Activated B cell treated with CpG ODN at 0.5 μM for 24 hours (primary cell): ENCODE results near the gene SNRNP27. TPM values are rescaled to one million over a fixed set of nuclear protein-coding genes. Genes with fewer than 3 reads are reported as not detected.

ENCODE experiments used
- ATAC-seq: fragments of 200-7000 bp; cut with Tn5 transposase; one replicate; pipeline ENCODE4 v1.10.0; 2021; ENCODE audit warnings: low read depth, mild to moderate bottlenecking, moderate library complexity
- CTCF ChIA-PET: fragments of 350-600 bp; sonication (Branson Sonifier 250); formaldehyde crosslinking; loops from one replicate; lab custom pipeline; 2021; ENCODE audit warnings: antibody characterized with exemption; lab: Charles Lee
- POLR2A ChIA-PET: fragments of 350-600 bp; sonication (Branson Sonifier 250); formaldehyde crosslinking; loops from one replicate; lab custom pipeline; 2021; ENCODE audit warnings: antibody characterized with exemption; lab: Charles Lee
- DNase-seq: peaks from one replicate; pipeline ENCODE4 v3.0.0; 2022
- H3K27ac Mint-ChIP-seq: one replicate; pipeline ENCODE4 v1.8.0; 2020; ENCODE audit warnings: mixed read lengths
- H3K27me3 Mint-ChIP-seq: one replicate; pipeline ENCODE4 v1.8.0; 2021; ENCODE audit warnings: mixed read lengths
- H3K36me3 Mint-ChIP-seq: one replicate; pipeline ENCODE4 v1.8.0; 2021; ENCODE audit warnings: low read depth, mixed read lengths
- H3K4me1 Mint-ChIP-seq: one replicate; pipeline ENCODE4 v1.8.0; 2021; ENCODE audit warnings: mixed read lengths
- H3K4me3 Mint-ChIP-seq: one replicate; pipeline ENCODE4 v1.8.0; 2020; ENCODE audit warnings: mild to moderate bottlenecking, mixed read lengths
- H3K9me3 Mint-ChIP-seq: one replicate; pipeline ENCODE4 v1.8.0; 2020; ENCODE audit warnings: mixed read lengths
- intact Hi-C: fragments of 100-400 bp; cut with micrococcal nuclease; formaldehyde crosslinking; loops from one replicate; pipeline ENCODE4 v1.15.1; 2024
- total RNA-seq: library from RNA; stranded (reverse); gene quantifications from 2 replicates; pipeline ENCODE4 v1.2.3, GENCODE V29; 2022
- TF ChIP-seq, protein P1 (sequence below): fragments of 200-600 bp; IDR thresholded peaks from one replicate; pipeline ENCODE4 v1.8.0; 2022; ENCODE audit warnings: antibody characterized with exemption, mild to moderate bottlenecking

SNRNP27 gene
- total RNA-seq, 1 donor from 2014 or later = 49.1 TPM

GRCh38 chr2:69847068-69847828, 46.5 kb upstream of the SNRNP27 start:
- H3K27me3 Mint-ChIP-seq = no peaks in the 10 kb centered on the region
- peaks cover 55% of the 10 kb centered on the region for H3K36me3 Mint-ChIP-seq
- no peaks in the 10 kb centered on the region for H3K4me1 Mint-ChIP-seq
- H3K9me3 Mint-ChIP-seq = no peaks in the 10 kb centered on the region
- POLR2A ChIA-PET = no interaction called here
- no peak overlapping the region for H3K27ac Mint-ChIP-seq
- DNase-seq = no peak
- intact Hi-C loops = no loop called here
- CTCF ChIA-PET = interaction anchor here (0.9 kb wide), 1 partner anchor 123 kb away, joined by 3 read pairs; no protein-coding TSS in a partner anchor
- H3K4me3 Mint-ChIP-seq = no peak overlapping the region
- TF ChIP-seq, protein P1, sequence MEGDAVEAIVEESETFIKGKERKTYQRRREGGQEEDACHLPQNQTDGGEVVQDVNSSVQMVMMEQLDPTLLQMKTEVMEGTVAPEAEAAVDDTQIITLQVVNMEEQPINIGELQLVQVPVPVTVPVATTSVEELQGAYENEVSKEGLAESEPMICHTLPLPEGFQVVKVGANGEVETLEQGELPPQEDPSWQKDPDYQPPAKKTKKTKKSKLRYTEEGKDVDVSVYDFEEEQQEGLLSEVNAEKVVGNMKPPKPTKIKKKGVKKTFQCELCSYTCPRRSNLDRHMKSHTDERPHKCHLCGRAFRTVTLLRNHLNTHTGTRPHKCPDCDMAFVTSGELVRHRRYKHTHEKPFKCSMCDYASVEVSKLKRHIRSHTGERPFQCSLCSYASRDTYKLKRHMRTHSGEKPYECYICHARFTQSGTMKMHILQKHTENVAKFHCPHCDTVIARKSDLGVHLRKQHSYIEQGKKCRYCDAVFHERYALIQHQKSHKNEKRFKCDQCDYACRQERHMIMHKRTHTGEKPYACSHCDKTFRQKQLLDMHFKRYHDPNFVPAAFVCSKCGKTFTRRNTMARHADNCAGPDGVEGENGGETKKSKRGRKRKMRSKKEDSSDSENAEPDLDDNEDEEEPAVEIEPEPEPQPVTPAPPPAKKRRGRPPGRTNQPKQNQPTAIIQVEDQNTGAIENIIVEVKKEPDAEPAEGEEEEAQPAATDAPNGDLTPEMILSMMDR = no peak
- ATAC-seq = no peak

DNA sequence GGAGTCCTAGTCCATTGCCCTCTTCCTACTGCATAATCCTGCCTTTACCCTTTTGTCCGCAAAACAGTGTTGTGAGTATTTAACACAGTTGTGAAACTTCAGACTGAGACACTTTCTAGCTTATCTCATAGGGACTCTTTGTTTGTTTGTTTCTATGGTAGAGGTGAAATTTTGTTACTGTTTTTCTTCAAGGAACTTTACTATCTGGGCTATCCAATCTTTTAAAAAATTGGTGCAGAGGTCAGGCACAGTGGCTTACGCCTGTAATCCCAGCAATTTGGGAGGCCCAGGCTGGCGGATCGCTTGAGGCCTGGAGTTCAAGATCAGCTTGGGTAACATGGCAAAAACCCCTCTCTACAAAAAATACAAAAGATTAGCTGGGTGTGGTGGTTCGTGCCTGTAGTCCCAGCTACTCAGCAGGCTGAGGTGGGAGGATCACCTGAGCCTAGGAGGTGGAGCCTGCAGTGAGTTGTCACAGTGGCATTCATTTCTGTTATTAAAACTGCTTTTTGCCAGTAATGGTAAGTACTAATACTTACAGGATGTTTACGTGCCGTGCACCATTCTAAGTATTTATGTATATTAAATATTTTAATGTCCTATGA, 45.5 kb upstream of the SNRNP27 start:
- Mint-ChIP-seq H3K27me3 (no peaks in the 10 kb centered on the region), H3K27ac (no peak overlapping the region), H3K4me3 (no peak overlapping the region), H3K4me1 (no peaks in the 10 kb centered on the region), H3K9me3 (no peaks in the 10 kb centered on the region), H3K36me3 (peaks cover 59% of the 10 kb centered on the region)
- ChIA-PET CTCF (interaction anchor here (0.9 kb wide), 1 partner anchor 124 kb away, joined by 3 read pairs; no protein-coding TSS in a partner anchor), POLR2A (no interaction called here)
- intact Hi-C loops = no loop called here
- TF ChIP-seq, protein P1 = no peak
- no peak for DNase-seq
- no peak for ATAC-seq

DNA sequence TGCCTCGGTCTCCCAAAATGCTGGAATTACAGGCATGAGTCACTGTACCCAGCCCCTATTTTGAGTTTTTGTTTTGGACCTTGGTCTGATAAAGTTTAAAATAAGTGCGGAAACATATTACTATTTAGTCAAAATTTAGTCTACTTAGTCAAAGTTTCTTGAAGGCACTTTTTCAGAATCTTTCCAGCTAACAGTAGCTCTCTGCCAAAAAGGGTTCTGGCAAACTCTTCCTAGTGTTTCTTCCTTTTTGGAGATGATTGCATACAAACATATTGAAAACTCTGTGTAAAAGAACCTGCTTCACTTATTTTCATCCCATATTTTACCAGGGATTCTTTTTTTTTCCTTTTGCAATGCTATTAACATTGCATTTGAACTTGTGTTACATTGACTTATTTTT, 35.5 kb upstream of the SNRNP27 start:
- Mint-ChIP-seq H3K4me3 (no peak overlapping the region), H3K4me1 (no peaks in the 10 kb centered on the region), H3K27me3 (no peaks in the 10 kb centered on the region), H3K9me3 (no peaks in the 10 kb centered on the region), H3K27ac (no peak overlapping the region), H3K36me3 (peaks cover 27% of the 10 kb centered on the region)
- DNase-seq (no peak), ATAC-seq (no peak)
- intact Hi-C loops = no loop called here
- TF ChIP-seq, protein P1 = no peak
- ChIA-PET POLR2A (no interaction called here), CTCF (interaction anchor here (1.1 kb wide), 1 partner anchor 133 kb away, joined by 3 read pairs; no protein-coding TSS in a partner anchor)

DNA sequence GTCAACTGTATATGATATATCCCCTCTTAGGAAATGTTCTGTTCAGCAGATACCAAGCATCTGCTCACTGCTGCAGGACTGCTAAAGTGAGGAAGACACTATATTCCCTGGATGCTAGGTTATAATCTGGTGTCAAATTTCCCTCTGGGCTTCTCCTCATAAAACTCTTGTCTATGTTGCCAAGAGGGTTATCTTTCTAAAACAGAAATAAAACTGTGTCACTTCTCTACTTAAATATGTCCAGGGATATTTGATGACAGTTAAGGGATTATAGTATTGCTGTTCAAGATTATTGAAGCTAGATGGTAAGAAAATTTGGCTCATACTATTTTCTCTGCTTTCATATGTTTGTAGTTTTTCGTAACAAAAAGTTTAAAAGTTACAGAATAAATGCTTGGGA, 30.5 kb upstream of the SNRNP27 start:
- H3K9me3 Mint-ChIP-seq = no peaks in the 10 kb centered on the region
- peaks cover 46% of the 10 kb centered on the region for H3K36me3 Mint-ChIP-seq
- H3K27ac Mint-ChIP-seq = no peak overlapping the region
- no peak for DNase-seq
- H3K4me1 Mint-ChIP-seq = no peaks in the 10 kb centered on the region
- no peak overlapping the region for H3K4me3 Mint-ChIP-seq
- ChIA-PET CTCF (no interaction called here), POLR2A (no interaction called here)
- TF ChIP-seq, protein P1 = no peak
- H3K27me3 Mint-ChIP-seq = no peaks in the 10 kb centered on the region
- intact Hi-C loops = loop anchor here (5.0 kb wide), 1 partner anchor 39 kb away; no protein-coding TSS in a partner anchor
- no peak for ATAC-seq

- ChIA-PET CTCF (no interaction called here), POLR2A (no interaction called here)
- no peaks in the 10 kb centered on the region for H3K9me3 Mint-ChIP-seq
- H3K27me3 Mint-ChIP-seq = no peaks in the 10 kb centered on the region
- TF ChIP-seq, protein P1 = no peak
- DNase-seq (no peak), ATAC-seq (no peak)
- H3K4me3 Mint-ChIP-seq = no peak overlapping the region
- intact Hi-C loops = no loop called here
- no peak overlapping the region for H3K27ac Mint-ChIP-seq
- H3K4me1 Mint-ChIP-seq = peaks cover 7% of the 10 kb centered on the region
- no peaks in the 10 kb centered on the region for H3K36me3 Mint-ChIP-seq
These were observed 5.3 kb upstream of the SNRNP27 start for GRCh38 chr2:69888451-69888850.
